Peyer's patch (tissue), 4 donors: ENCODE measurements around the gene RANBP10. TPM values are rescaled to one million over a fixed set of nuclear protein-coding genes. Genes with fewer than 3 reads are reported as not detected.
"Not testable (repeated sequence)": the region's sequence is repeated elsewhere in the genome, so short reads cannot be mapped to it uniquely, and the experiment has no call there.

Experiments
- DNase-seq, 3 donors: peaks; one replicate each; pipeline ENCODE4 v3.0.0-alpha.2; 2017 to 2019
- H3K27ac ChIP-seq, 4 donors: fragments of 200-600 bp; sonication (generic); one replicate each; pipeline ENCODE4 v1.5.1; 2016 to 2019
- H3K27me3 ChIP-seq, 2 donors: fragments of 200-600 bp; sonication (generic); one replicate each; pipeline ENCODE4 v1.5.1; 2019
- H3K36me3 ChIP-seq, 3 donors: fragments of 200-600 bp; sonication (generic); one replicate each; pipeline ENCODE4 v1.5.1; 2016 to 2019
- H3K4me1 ChIP-seq, 4 donors: fragments of 200-600 bp; sonication (generic); one replicate each; pipeline ENCODE4 v1.5.1; 2016 to 2019
- H3K4me3 ChIP-seq, 4 donors: fragments of 200-600 bp; sonication (generic); 1 replicate in 3 of 4; 2 replicates in 1 of 4; pipeline ENCODE4 v1.5.1; 2016 to 2019; ENCODE audit warnings: mild to moderate bottlenecking in 1 of 4
- H3K9me3 ChIP-seq, 4 donors: fragments of 200-600 bp; sonication (generic); one replicate each; pipeline ENCODE4 v1.5.1; 2016 to 2019; ENCODE audit warnings: mild to moderate bottlenecking in 1 of 4
- CTCF ChIP-seq, 6 experiments: fragments of 450-650 bp in 4 of 6; fragments of 200-600 bp in 2 of 6; sonication (generic) in 1 of 6; IDR thresholded peaks; one replicate each; pipeline ENCODE4 v1.5.1; 2017 to 2019; ENCODE audit warnings: antibody characterized with exemption in 6 of 6, mild to moderate bottlenecking in 3 of 6, moderate library complexity in 1 of 6
- POLR2A ChIP-seq, 2 donors: fragments of 450-650 bp; IDR thresholded peaks; one replicate each; pipeline ENCODE4 v1.5.1; 2017; ENCODE audit warnings: antibody characterized with exemption in 2 of 2, mild to moderate bottlenecking in 2 of 2, moderate library complexity in 2 of 2
- total RNA-seq, 4 donors: library from RNA; depleted of rRNA; stranded (reverse); fragments of >200 nt; gene quantifications; one replicate each; pipeline ENCODE4 v1.1.0, GENCODE V29; 2016

RANBP10 gene
- total RNA-seq, 4 donors from 2014 or later = 15.2 to 29.9 (median 24.0) TPM

- no peaks in the 10 kb centered on the region for H3K27me3 ChIP-seq
- peaks cover 0 to 4% (median 0%) of the 10 kb centered on the region in 3 donors for H3K36me3 ChIP-seq
- no peak overlapping the region for H3K27ac ChIP-seq
- no peaks in the 10 kb centered on the region for H3K9me3 ChIP-seq
- no peak overlapping the region for H3K4me3 ChIP-seq
- no peak for DNase-seq
- H3K4me1 ChIP-seq = no peaks in the 10 kb centered on the region
- no peak for TF ChIP-seq POLR2A (IDR thresholded peaks at IDR 0.05)
- TF ChIP-seq CTCF (IDR thresholded peaks at IDR 0.05) = no peak
These were observed 48.4 kb downstream of the RANBP10 start for GRCh38 chr16:67758006-67758405.

DNA sequence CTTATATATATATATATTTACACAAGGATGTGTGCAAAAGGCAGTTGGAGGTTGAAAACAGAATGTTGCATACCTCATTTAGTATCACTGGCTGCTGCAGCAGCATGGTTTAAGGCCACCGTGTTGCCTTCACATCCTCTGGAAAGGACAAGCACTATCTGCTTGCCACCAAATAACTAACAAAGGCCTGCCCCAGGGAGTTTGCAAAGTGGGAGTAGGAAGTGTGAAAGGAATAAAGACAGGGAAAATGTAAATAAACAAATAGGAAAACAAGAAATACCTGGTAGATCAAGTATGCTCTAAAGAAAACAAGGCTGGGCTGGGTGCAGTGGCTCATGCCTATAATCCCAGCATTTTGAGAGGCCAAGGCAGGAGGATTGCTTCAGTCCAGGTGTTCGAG, 53.7 kb downstream of the RANBP10 start:
- peaks cover 0 to 6% (median 2%) of the 10 kb centered on the region in 4 donors for H3K4me1 ChIP-seq
- H3K9me3 ChIP-seq = no peaks in the 10 kb centered on the region
- TF ChIP-seq CTCF (IDR thresholded peaks at IDR 0.05) (no peak), POLR2A (IDR thresholded peaks at IDR 0.05) (no peak)
- no peaks in the 10 kb centered on the region for H3K36me3 ChIP-seq
- DNase-seq = no peak
- no peak overlapping the region for H3K4me3 ChIP-seq
- H3K27me3 ChIP-seq = no peaks in the 10 kb centered on the region
- H3K27ac ChIP-seq = no peak overlapping the region

DNA sequence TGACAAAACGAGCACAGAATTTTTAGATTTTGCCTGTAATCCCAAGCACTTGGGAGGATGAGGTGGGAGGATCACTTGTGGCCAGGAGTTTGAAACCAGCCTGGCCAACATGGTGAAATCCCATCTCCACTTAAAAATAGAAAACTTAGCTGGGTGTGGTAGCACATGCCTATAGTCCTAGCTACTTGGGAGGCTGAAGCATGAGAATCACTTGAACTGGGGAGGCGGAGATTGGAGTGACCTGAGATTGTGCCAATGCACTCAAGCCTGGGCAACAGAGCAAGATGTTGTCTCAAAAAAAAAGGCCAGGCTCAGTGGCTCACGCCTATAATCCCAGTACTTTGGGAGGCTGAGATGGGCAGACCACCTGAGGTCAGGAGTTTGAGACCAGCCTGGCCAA, 55.0 kb downstream of the RANBP10 start:
- H3K27ac ChIP-seq, H3K36me3 ChIP-seq, DNase-seq, H3K4me3 ChIP-seq, H3K9me3 ChIP-seq, H3K4me1 ChIP-seq, H3K27me3 ChIP-seq: not testable (repeated sequence)

DNA sequence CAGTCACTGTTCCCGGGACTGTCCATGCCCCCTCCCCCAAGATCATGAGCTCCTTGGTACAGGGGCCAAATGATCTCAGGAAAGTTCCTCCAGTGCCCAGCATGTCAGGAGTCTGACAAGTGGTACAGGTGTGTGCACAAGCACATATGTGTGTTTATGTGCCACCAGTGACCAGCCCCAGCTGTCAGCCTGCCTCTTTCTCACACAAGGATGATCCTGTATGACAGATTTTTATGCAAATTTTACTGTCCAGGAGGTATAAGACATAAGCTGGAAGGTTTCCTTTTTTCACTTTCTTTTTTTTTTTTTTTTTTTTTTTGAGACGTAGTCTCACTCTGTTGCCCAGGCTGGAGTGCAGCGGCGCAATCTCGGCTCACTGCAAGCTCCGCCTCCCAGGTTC, 55.9 kb downstream of the RANBP10 start:
- no peak for DNase-seq
- H3K4me3 ChIP-seq = no peak overlapping the region
- H3K4me1 ChIP-seq = peaks cover 0 to 6% (median 2%) of the 10 kb centered on the region in 4 donors
- H3K27ac ChIP-seq = no peak overlapping the region
- H3K27me3 ChIP-seq = no peaks in the 10 kb centered on the region
- no peaks in the 10 kb centered on the region for H3K9me3 ChIP-seq
- no peaks in the 10 kb centered on the region for H3K36me3 ChIP-seq
- TF ChIP-seq POLR2A (IDR thresholded peaks at IDR 0.05) (no peak), CTCF (IDR thresholded peaks at IDR 0.05) (no peak)

DNA sequence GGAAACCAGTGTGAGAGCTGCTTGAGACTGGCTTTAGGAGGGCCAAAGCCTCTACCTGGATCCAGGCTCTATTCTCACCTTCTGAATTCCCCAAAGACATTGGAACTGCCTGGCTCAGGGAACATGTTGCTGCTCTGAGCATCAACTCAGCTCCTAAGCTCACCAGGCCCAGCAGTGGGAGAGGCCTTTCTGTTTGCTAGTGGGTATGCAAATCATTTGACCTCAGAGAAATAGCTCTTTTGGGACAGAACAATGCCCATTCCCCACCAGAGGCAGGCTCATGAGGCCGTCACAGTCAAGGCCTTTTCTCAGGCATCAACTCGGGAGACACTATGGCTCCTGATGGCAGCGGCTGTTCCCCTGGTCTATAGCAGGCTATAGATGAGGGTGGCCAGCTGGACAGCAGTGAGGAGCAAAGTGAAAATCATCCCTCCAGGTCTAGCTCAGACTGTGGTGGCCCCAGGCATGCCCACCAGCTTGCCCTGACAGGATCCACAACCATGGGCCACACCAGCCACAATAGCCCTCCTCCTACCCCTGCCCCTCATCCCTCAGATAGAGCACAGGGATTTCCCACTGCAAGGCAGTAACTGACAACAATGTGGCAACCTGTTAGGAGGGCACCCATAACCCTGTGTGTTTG, 56.8 kb downstream of the RANBP10 start:
- Histone ChIP-seq H3K4me1 (peaks cover 0 to 6% (median 2%) of the 10 kb centered on the region in 4 donors), H3K36me3 (peaks cover 0 to under 1% (median 0%) of the 10 kb centered on the region in 3 donors), H3K27me3 (no peaks in the 10 kb centered on the region), H3K27ac (no peak overlapping the region), H3K9me3 (no peaks in the 10 kb centered on the region), H3K4me3 (no peak overlapping the region)
- TF ChIP-seq POLR2A (IDR thresholded peaks at IDR 0.05) = no peak
- no peak for TF ChIP-seq CTCF (IDR thresholded peaks at IDR 0.05)
- no peak for DNase-seq

DNA sequence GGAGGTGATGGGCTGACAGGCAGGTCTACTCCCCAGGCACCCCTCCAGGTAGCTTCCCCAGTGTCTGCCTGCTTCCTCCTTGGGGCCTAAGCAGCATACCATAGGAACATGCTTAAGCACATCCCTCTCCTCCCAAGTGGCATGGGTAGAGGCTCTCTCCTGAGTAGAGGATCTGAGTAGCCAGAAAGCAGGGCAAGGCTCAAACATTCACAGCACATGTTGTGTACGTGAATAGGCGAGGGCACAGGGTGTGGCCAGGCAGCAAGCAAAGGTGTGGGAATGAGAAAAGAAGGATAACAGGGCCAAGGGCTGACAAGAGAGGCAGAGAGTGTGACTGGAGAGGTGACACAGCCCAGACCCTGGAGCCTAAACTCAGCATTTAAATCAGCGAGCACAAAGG, 57.5 kb downstream of the RANBP10 start:
- H3K27me3 ChIP-seq = no peaks in the 10 kb centered on the region
- peaks cover 0 to 8% (median 0%) of the 10 kb centered on the region in 3 donors for H3K36me3 ChIP-seq
- TF ChIP-seq CTCF (IDR thresholded peaks at IDR 0.05) = no peak
- TF ChIP-seq POLR2A (IDR thresholded peaks at IDR 0.05) = no peak
- no peak for DNase-seq
- no peak overlapping the region for H3K4me3 ChIP-seq
- peaks cover 0 to 6% (median 2%) of the 10 kb centered on the region in 4 donors for H3K4me1 ChIP-seq
- no peak overlapping the region for H3K27ac ChIP-seq
- H3K9me3 ChIP-seq = no peaks in the 10 kb centered on the region
